Non-pigmented ciliary epithelial cell (primary cell): Measurements from ENCODE around the gene UPK1A.
A peak's percentile ranks its signal among the peaks of the same experiment; 100 is the strongest.
"Not testable (repeated sequence)": the region's sequence is repeated elsewhere in the genome, so short reads cannot be mapped to it uniquely, and the experiment has no call there.

Experiments
- DNase-seq: peaks from one replicate; pipeline ENCODE4 v3.0.0-alpha.2; 2010; ENCODE audit warnings: low read depth

UPK1A gene

GRCh38 chr19:35644987-35645679, 21.2 kb upstream of the UPK1A start:
- DNase-seq: no peak

DNA sequence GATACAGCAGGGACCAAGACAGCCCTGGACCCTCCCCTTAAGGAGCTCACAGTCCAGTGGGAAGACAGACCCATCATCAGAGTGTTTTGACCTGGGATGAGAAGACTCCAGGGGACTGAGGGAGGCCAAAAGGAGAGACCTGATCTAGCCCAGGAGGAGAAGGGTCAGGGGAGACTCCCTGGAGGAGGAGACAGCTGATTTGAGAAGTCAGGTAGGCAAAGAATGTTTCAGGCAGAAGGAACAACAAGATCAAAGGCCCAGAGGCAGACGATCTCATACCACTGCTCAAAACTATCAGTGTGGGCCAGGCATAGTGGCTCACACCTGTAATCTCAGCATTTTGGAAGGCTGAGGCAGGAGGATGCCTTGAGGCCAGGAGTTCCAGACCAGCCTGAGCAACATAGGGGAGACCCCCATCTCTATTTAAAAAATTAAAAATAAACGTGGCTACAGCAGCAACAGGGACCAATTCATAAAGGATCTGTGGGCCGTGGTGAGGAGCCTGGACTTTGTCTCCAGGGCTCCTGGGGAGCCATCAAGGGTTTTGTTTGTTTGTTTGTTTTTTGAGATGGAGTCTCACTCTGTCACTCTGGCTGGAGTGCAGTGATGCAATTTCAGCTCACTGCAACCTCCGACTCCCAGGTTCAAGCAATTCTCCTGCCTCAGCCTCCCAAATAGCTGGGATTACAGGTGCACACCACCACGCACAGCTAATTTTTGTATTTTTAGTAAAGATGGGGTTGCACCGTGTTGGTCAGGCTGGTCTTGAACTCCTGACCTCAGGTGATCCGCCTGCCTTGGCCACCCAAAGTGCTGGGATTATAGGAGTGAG, 20.4 kb upstream of the UPK1A start:
- DNase-seq: no peak

DNA sequence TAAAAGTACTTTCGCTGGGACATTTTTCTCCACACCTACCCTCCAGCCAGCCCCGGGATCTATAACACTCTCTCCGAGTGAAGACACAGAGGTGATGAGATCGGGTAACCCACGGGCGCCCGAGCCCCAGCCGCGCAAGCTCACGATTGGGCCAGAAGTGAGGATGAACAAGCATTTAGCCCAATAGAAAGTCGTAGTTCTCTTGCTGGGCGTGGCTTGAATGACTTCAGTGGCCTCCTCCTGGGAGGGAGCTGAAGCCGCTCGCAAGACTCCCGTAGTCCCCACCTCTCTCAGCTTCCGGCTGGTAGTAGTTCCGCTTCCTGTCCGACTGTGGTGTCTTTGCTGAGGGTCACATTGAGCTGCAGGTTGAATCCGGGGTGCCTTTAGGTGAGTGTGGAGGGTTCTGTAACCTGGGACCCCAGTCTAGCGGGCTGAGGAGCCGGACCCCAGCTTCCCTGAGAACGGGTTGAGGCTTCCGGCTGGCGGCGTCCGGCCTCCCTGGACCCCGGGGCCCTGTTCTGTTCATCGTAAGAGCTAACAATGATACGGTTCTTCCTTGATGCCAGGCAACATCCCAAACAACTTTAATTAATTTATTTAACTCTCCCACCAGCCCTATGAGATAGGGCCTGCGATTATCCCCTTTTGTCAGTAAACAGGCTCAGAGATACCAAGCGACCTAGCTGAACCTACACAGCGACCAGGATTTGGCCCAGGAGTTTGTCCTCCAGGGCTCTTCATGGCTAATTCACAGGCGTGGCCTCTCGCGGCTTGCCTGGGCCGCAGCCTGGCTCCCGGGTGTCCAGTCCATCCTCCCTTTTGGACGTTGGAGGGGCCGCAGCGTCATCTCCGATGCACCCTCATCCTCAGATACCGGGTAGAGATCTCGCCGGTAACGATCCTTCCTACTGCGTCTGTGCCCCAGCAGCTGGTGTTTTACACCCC, 18.0 kb upstream of the UPK1A start, which contains the start of gene COX6B1:
COX6B1 (plus strand) TSS at position 307 of the 945 bp plus-strand sequence. CDS start 2,921 bp downstream, outside the sequence.
- peak; percentile 91 for DNase-seq

DNA sequence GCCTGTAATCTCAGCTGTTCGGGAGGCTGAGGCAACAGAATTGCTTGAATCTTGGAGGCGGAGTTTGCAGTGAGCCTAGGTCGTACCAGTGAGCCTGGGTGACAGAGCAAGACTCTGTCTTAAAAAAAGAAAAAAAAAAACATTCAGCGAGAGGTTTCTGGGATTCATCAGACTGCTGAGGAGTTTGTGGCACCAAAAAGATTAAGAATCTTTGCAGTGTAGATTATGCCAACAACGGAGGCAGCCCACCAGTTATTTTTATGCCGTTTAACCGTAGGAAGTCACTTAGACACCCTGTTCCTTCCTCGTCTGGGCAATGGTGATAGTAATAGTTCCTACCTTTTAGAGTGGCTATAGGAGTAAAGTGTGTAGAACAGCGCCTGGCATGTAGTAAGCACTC, 15.7 kb upstream of the UPK1A start:
- no peak for DNase-seq

DNA sequence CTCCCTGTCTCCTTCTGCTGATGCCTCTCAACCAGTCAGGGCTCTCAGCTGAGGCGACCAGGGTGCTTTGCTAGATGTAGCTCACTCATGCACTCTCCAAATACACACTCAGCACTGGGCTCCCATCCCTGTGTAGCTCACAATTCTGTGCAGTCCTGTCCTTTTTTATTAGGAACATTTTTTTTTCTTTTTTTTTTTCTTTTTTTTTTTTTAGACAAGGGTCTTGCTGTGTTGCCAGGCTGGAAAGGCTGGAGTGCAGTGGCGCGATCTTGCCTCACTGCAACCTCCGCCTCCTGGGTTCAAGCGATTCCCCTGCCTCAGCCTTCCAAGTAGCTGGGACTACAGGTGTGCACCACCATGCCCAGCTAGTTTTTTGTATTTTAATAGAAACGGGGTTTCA, 11.5 kb upstream of the UPK1A start:
- DNase-seq: not testable (repeated sequence)

GRCh38 chr19:35655600-35655999, 10.7 kb upstream of the UPK1A start:
- no peak for DNase-seq

DNA sequence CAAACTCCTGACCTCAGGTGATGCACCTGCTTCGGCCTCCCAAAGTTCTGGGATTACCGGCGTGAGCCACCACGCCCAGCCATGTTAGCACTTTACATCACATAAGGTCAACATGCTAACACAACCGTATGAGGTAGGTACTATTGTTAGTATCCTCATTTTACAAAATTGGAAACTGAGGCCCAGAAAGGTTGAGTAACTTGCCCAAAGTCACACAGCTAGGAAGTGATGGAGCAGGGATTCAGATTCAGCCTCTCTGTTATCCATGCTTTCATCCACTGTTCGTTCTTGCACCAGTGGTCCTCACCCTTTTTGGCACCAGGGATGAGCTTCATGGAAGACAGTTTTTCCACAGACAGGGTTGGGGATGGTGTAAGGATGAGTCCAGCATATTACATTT, 9.6 kb upstream of the UPK1A start:
- DNase-seq: no peak

GRCh38 chr19:35657904-35658700, 8.2 kb upstream of the UPK1A start:
- no peak for DNase-seq

GRCh38 chr19:35661995-35662340, 4.3 kb upstream of the UPK1A start:
- no peak for DNase-seq

GRCh38 chr19:35663981-35664380, 2.3 kb upstream of the UPK1A start:
- DNase-seq: no peak

GRCh38 chr19:35665157-35665556, 1.2 kb upstream of the UPK1A start:
- DNase-seq: no peak

GRCh38 chr19:35665604-35666003, 713 bp upstream of the UPK1A start:
- DNase-seq: no peak

- DNase-seq: no peak
Measured at GRCh38 chr19:35669566-35669965, 3.2 kb downstream of the UPK1A start.

GRCh38 chr19:35669974-35670373, 3.7 kb downstream of the UPK1A start:
- no peak for DNase-seq

- DNase-seq: no peak
Measured at GRCh38 chr19:35670686-35671085, 4.4 kb downstream of the UPK1A start.

GRCh38 chr19:35671818-35672217, 5.5 kb downstream of the UPK1A start:
- no peak for DNase-seq

GRCh38 chr19:35673121-35673804, 6.9 kb downstream of the UPK1A start:
- peak; percentile 11 for DNase-seq

GRCh38 chr19:35675589-35676140, 9.3 kb downstream of the UPK1A start:
- no peak for DNase-seq

GRCh38 chr19:35689836-35690235, 23.5 kb downstream of the UPK1A start:
- DNase-seq: no peak

DNA sequence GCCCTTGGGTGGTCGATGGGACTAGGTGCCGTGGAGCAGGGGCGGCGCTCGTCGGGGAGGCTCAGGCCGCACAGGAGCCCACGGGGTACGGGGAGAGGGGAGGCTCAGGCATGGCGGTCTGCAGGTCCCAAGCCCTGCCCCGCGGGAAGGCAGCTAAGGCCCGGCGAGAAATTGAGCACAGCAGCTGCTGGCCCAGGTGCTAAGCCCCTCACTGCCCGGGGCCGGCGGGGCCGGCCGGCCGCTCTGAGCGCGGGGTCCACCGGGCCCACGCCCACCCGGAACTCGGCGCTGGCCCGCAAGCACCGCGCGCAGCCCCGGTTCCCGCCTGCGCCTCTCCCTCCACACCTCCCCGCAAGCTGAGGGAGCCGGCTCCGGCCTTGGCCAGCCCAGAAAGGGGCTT, 24.8 kb downstream of the UPK1A start:
- DNase-seq: not testable (repeated sequence)

DNA sequence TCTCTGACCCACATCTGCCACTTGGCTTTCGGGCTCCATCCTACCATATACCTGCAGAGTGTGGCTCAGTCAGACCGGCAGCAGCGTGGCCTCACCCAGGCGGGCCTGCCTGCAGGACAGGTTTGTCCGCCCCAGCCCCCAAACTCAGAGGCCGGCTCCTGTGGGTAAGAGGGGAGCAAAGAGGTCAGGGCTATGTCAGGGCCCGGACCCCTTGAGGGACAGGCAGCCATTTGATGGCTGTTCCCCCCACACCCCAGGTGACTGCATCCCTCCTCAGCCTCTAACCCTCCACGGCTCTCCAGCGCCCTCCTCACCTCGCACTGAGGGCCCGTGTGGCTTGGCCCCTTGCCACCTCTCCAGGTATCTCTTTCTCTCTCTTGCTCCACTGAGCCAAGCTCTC, 25.7 kb downstream of the UPK1A start:
- DNase-seq: no peak
